ENCODE results near the gene CHMP1B.
"Not testable (repeated sequence)": the region's sequence is repeated elsewhere in the genome, so short reads cannot be mapped to it uniquely, and the experiment has no call there.

The CHMP1B gene

GRCh38 chr18:11849279-11849678, 1.9 kb upstream of the CHMP1B start:
- peak overlapping the region; percentile 82 for H3K4me3 ChIP-seq (ENCODE audit: low read length)
- H2AFZ ChIP-seq (ENCODE audit: low read depth, low read length): peak overlapping the region; percentile 64
- peaks cover 21% of the 10 kb centered on the region for H3K4me1 ChIP-seq (ENCODE audit: insufficient read depth, low read length)
- no peaks in the 10 kb centered on the region for H3K9me3 ChIP-seq (ENCODE audit: low read length)
- no peaks in the 10 kb centered on the region for H3K36me3 ChIP-seq (ENCODE audit: insufficient read depth, low read length)
- H3K27me3 ChIP-seq (ENCODE audit: insufficient read depth, low read length): no peaks in the 10 kb centered on the region

GRCh38 chr18:11849841-11850634, 1.2 kb upstream of the CHMP1B start:
- Histone ChIP-seq H3K4me1 (ENCODE audit: insufficient read depth, low read length) (peaks cover 21% of the 10 kb centered on the region), H3K27me3 (ENCODE audit: insufficient read depth, low read length) (no peaks in the 10 kb centered on the region), H3K36me3 (ENCODE audit: insufficient read depth, low read length) (no peaks in the 10 kb centered on the region), H3K9me3 (ENCODE audit: low read length) (no peaks in the 10 kb centered on the region), H3K4me3 (ENCODE audit: low read length) (peak overlapping the region; percentile 82), H2AFZ (ENCODE audit: low read depth, low read length) (peak overlapping the region; percentile 64)

GRCh38 chr18:11850821-11851145, 430 bp upstream of the CHMP1B start:
- Histone ChIP-seq H3K36me3 (ENCODE audit: insufficient read depth, low read length) (no peaks in the 10 kb centered on the region), H3K27me3 (ENCODE audit: insufficient read depth, low read length) (no peaks in the 10 kb centered on the region), H3K9me3 (ENCODE audit: low read length) (no peaks in the 10 kb centered on the region), H3K4me3 (ENCODE audit: low read length) (peak overlapping the region; percentile 82), H2AFZ (ENCODE audit: low read depth, low read length) (peak overlapping the region; percentile 64), H3K4me1 (ENCODE audit: insufficient read depth, low read length) (peaks cover 21% of the 10 kb centered on the region)

GRCh38 chr18:11851806-11852337, 659 bp downstream of the CHMP1B start:
- Histone ChIP-seq H3K9me3 (ENCODE audit: low read length) (no peaks in the 10 kb centered on the region), H3K4me3 (ENCODE audit: low read length) (peak overlapping the region; percentile 82), H3K36me3 (ENCODE audit: insufficient read depth, low read length) (no peaks in the 10 kb centered on the region), H3K4me1 (ENCODE audit: insufficient read depth, low read length) (peaks cover 21% of the 10 kb centered on the region), H2AFZ (ENCODE audit: low read depth, low read length) (no peak overlapping the region), H3K27me3 (ENCODE audit: insufficient read depth, low read length) (no peaks in the 10 kb centered on the region)

- H3K4me1 ChIP-seq (ENCODE audit: insufficient read depth, low read length): peaks cover 27% of the 10 kb centered on the region
- not testable (repeated sequence) for H3K36me3 ChIP-seq (ENCODE audit: insufficient read depth, low read length); H3K4me3 ChIP-seq (ENCODE audit: low read length); H3K9me3 ChIP-seq (ENCODE audit: low read length); H2AFZ ChIP-seq (ENCODE audit: low read depth, low read length); H3K27me3 ChIP-seq (ENCODE audit: insufficient read depth, low read length)
Observed at GRCh38 chr18:11854554-11854953, 3.3 kb downstream of the CHMP1B start.

- Histone ChIP-seq H2AFZ (ENCODE audit: low read depth, low read length) (no peak overlapping the region), H3K36me3 (ENCODE audit: insufficient read depth, low read length) (no peaks in the 10 kb centered on the region), H3K4me3 (ENCODE audit: low read length) (no peak overlapping the region), H3K27me3 (ENCODE audit: insufficient read depth, low read length) (no peaks in the 10 kb centered on the region), H3K9me3 (ENCODE audit: low read length) (no peaks in the 10 kb centered on the region), H3K4me1 (ENCODE audit: insufficient read depth, low read length) (peaks cover 15% of the 10 kb centered on the region)
Observed at GRCh38 chr18:11857177-11857887, 6.1 kb downstream of the CHMP1B start.

- H3K4me1 ChIP-seq (ENCODE audit: insufficient read depth, low read length): peaks cover 8% of the 10 kb centered on the region
- H3K27me3 ChIP-seq (ENCODE audit: insufficient read depth, low read length): no peaks in the 10 kb centered on the region
- H3K36me3 ChIP-seq (ENCODE audit: insufficient read depth, low read length): no peaks in the 10 kb centered on the region
- H3K9me3 ChIP-seq (ENCODE audit: low read length): no peaks in the 10 kb centered on the region
- H2AFZ ChIP-seq (ENCODE audit: low read depth, low read length): no peak overlapping the region
- no peak overlapping the region for H3K4me3 ChIP-seq (ENCODE audit: low read length)
Observed at GRCh38 chr18:11859282-11859830, 8.1 kb downstream of the CHMP1B start.

- no peak overlapping the region for H2AFZ ChIP-seq (ENCODE audit: low read depth, low read length)
- no peaks in the 10 kb centered on the region for H3K9me3 ChIP-seq (ENCODE audit: low read length)
- no peak overlapping the region for H3K4me3 ChIP-seq (ENCODE audit: low read length)
- no peaks in the 10 kb centered on the region for H3K27me3 ChIP-seq (ENCODE audit: insufficient read depth, low read length)
- no peaks in the 10 kb centered on the region for H3K36me3 ChIP-seq (ENCODE audit: insufficient read depth, low read length)
- peaks cover 8% of the 10 kb centered on the region for H3K4me1 ChIP-seq (ENCODE audit: insufficient read depth, low read length)
Observed at GRCh38 chr18:11859903-11860407, 8.7 kb downstream of the CHMP1B start.

- H3K9me3 ChIP-seq (ENCODE audit: low read length): no peaks in the 10 kb centered on the region
- H3K27me3 ChIP-seq (ENCODE audit: insufficient read depth, low read length): no peaks in the 10 kb centered on the region
- peaks cover 8% of the 10 kb centered on the region for H3K4me1 ChIP-seq (ENCODE audit: insufficient read depth, low read length)
- H2AFZ ChIP-seq (ENCODE audit: low read depth, low read length): no peak overlapping the region
- H3K4me3 ChIP-seq (ENCODE audit: low read length): no peak overlapping the region
- no peaks in the 10 kb centered on the region for H3K36me3 ChIP-seq (ENCODE audit: insufficient read depth, low read length)
Observed at GRCh38 chr18:11860594-11861450, 9.6 kb downstream of the CHMP1B start.

GRCh38 chr18:11861583-11862288, 10.5 kb downstream of the CHMP1B start:
- Histone ChIP-seq H3K4me3 (ENCODE audit: low read length) (no peak overlapping the region), H3K4me1 (ENCODE audit: insufficient read depth, low read length) (peaks cover 8% of the 10 kb centered on the region), H2AFZ (ENCODE audit: low read depth, low read length) (no peak overlapping the region), H3K27me3 (ENCODE audit: insufficient read depth, low read length) (no peaks in the 10 kb centered on the region), H3K9me3 (ENCODE audit: low read length) (no peaks in the 10 kb centered on the region), H3K36me3 (ENCODE audit: insufficient read depth, low read length) (no peaks in the 10 kb centered on the region)

GRCh38 chr18:11862468-11863137, 11.4 kb downstream of the CHMP1B start:
- no peak overlapping the region for H3K4me3 ChIP-seq (ENCODE audit: low read length)
- H3K27me3 ChIP-seq (ENCODE audit: insufficient read depth, low read length): no peaks in the 10 kb centered on the region
- H3K36me3 ChIP-seq (ENCODE audit: insufficient read depth, low read length): no peaks in the 10 kb centered on the region
- H3K4me1 ChIP-seq (ENCODE audit: insufficient read depth, low read length): peaks cover under 1% of the 10 kb centered on the region
- no peaks in the 10 kb centered on the region for H3K9me3 ChIP-seq (ENCODE audit: low read length)
- H2AFZ ChIP-seq (ENCODE audit: low read depth, low read length): no peak overlapping the region

- Histone ChIP-seq H2AFZ (ENCODE audit: low read depth, low read length) (no peak overlapping the region), H3K4me3 (ENCODE audit: low read length) (no peak overlapping the region), H3K27me3 (ENCODE audit: insufficient read depth, low read length) (no peaks in the 10 kb centered on the region), H3K4me1 (ENCODE audit: insufficient read depth, low read length) (no peaks in the 10 kb centered on the region), H3K9me3 (ENCODE audit: low read length) (no peaks in the 10 kb centered on the region), H3K36me3 (ENCODE audit: insufficient read depth, low read length) (no peaks in the 10 kb centered on the region)
Observed at GRCh38 chr18:11864471-11864870, 13.3 kb downstream of the CHMP1B start.

Measured in neuron (in vitro differentiated cells).